GM12878 (cell line): ENCODE data around the gene WDHD1. TPM values are rescaled to one million over a fixed set of nuclear protein-coding genes. Genes with fewer than 3 reads are reported as not detected.

ENCODE experiments used
- ATAC-seq: fragments of 200-7000 bp; cut with Tn5 transposase; 3 replicates; pipeline ENCODE4 v1.9.1; 2020; ENCODE audit warnings: mild to moderate bottlenecking, moderate library complexity
- BruUV-seq: library from RNA; stranded (reverse); fragments of 400-500 nt; replicated peaks from 2 replicates; lab custom pipeline; 2021; lab: Mats Ljungman, UMichigan
- CTCF ChIA-PET: fragments of 300-600 bp; sonication (Branson Sonifier 250); formaldehyde crosslinking; extraction: SDS; loops from one replicate; lab custom pipeline; 2021; ENCODE audit warnings: inconsistent platforms; lab: Yijun Ruan, JAX
- POLR2A ChIA-PET: fragments of 350-600 bp; formaldehyde crosslinking; extraction: SDS; loops from one replicate; lab custom pipeline; 2021; ENCODE audit warnings: inconsistent platforms; lab: Charles Lee
- RAD21 ChIA-PET: fragments of 300-600 bp; sonication (Branson Sonifier 250); formaldehyde crosslinking; loops from one replicate; lab custom pipeline; 2023; ENCODE audit warnings: antibody characterized with exemption; ENCODE audit not compliant: unreplicated experiment; lab: Charles Lee
- SMC1A ChIA-PET: fragments of 300-600 bp; sonication (Branson Sonifier 250); formaldehyde crosslinking; loops from one replicate; lab custom pipeline; 2023; ENCODE audit not compliant: unreplicated experiment, uncharacterized antibody; lab: Charles Lee
- DNase-seq: peaks from one replicate; pipeline ENCODE4 v3.0.0-alpha.2; 2011; ENCODE audit warnings: low read depth, low spot score
- FAIRE-seq: peaks from 3 replicates; lab custom pipeline; 2011; peaks lifted over from hg19 to GRCh38; lab: Jason Lieb, UNC
- H2AFZ ChIP-seq: 2 replicates; pipeline ENCODE4 v1.6.0; 2011; ENCODE audit warnings: low read depth, low read length, control low read depth; ENCODE audit not compliant: control insufficient read depth
- H3K27ac ChIP-seq: 2 replicates; pipeline ENCODE4 v1.5.1; 2011; ENCODE audit warnings: control low read depth; ENCODE audit not compliant: control insufficient read depth, insufficient read depth
- H3K27me3 ChIP-seq, 2 experiments: replicated peaks in 1 of 2; 2 replicates each; pipeline versions ENCODE4 v1.6.0 to v1.6.1; 2011; ENCODE audit warnings: low read length in 1 of 2; ENCODE audit not compliant: control insufficient read depth in 2 of 2, insufficient read depth in 2 of 2
- H3K36me3 ChIP-seq, 2 experiments: 2 replicates each; pipeline ENCODE4 v1.5.1; 2011; ENCODE audit warnings: low read length in 1 of 2; ENCODE audit not compliant: control insufficient read depth in 2 of 2, insufficient read depth in 2 of 2
- H3K4me1 ChIP-seq: 2 replicates; pipeline ENCODE4 v1.6.1; 2011; ENCODE audit warnings: mild to moderate bottlenecking, low read length, moderate library complexity, mixed read lengths; ENCODE audit not compliant: control insufficient read depth, insufficient read depth
- H3K4me2 ChIP-seq: 2 replicates; pipeline ENCODE4 v1.6.0; 2011; ENCODE audit warnings: control low read depth; ENCODE audit not compliant: control insufficient read depth, insufficient read depth
- H3K4me3 ChIP-seq: fragments of 200-600 bp; sonication (generic); 2 replicates; pipeline ENCODE4 v1.5.1; 2016
- H3K79me2 ChIP-seq: 2 replicates; pipeline ENCODE4 v1.6.0; 2011; ENCODE audit warnings: low read length; ENCODE audit not compliant: control insufficient read depth, insufficient read depth
- H3K9ac ChIP-seq: 2 replicates; pipeline ENCODE4 v1.8.0; 2011; ENCODE audit warnings: low read length, control low read depth, mixed read lengths; ENCODE audit not compliant: control insufficient read depth, insufficient read depth
- H3K9me3 ChIP-seq: replicated peaks from 3 replicates; pipeline ENCODE4 v1.5.1; 2011; ENCODE audit warnings: mild to moderate bottlenecking, low read length; ENCODE audit not compliant: control insufficient read depth, insufficient read depth
- H4K20me1 ChIP-seq: 2 replicates; pipeline ENCODE4 v1.6.0; 2011; ENCODE audit not compliant: control insufficient read depth, insufficient read depth
- FOXM1 ChIP-seq: IDR thresholded peaks from 2 replicates; pipeline ENCODE4 v1.6.1; 2012; ENCODE audit warnings: low read depth, mild to moderate bottlenecking, inconsistent platforms, low read length, moderate library complexity
- GABPA ChIP-seq: IDR thresholded peaks from 2 replicates; pipeline ENCODE4 v1.6.1; 2014; ENCODE audit warnings: antibody characterized with exemption, low read depth, mild to moderate bottlenecking, inconsistent platforms
- WGBS: methylation state at CpG from one replicate; pipeline ENCODE4 v1.1.6; 2016; ENCODE audit warnings: low lambda C conversion rate; ENCODE audit not compliant: insufficient replicate concordance, insufficient coverage; ENCODE audit errors: missing lambda C conversion rate; 5-methylcytosine and 5-hydroxymethylcytosine counted together
- in situ Hi-C: fragments of 300-500 bp; cut with MboI; formaldehyde crosslinking; loops from 9 replicates; pipeline ENCODE4 v1.14.3; 2018; ENCODE audit warnings: mixed read lengths
- intact Hi-C: fragments of 100-400 bp; cut with micrococcal nuclease; formaldehyde crosslinking; loops from one replicate; pipeline ENCODE4 v1.14.2; 2022; ENCODE audit not compliant: unreplicated experiment
- polyA plus RNA-seq, 11 experiments: library from polyadenylated mRNA; depleted of rRNA in 4 of 11; unstranded in 6 of 11; stranded (reverse) in 5 of 11; fragments of >200 nt; fragmentation: Nextera tagmentation in 4 of 11; fragmentation: Illumina TruSeq in 1 of 11; extraction: Ambion mirVana in 4 of 11; extraction: Trizol in 1 of 11; gene quantifications; 1 replicate in 1 of 11; 2 replicates in 10 of 11; pipeline versions ENCODE4 v1.2.1 to v1.2.3, GENCODE V29; 2011 to 2016; ENCODE audit warnings: inconsistent platforms in 2 of 11, missing spikeins in 2 of 11, low read depth in 1 of 11
- total RNA-seq, 4 experiments: library from RNA; depleted of rRNA in 3 of 4; stranded (reverse); fragments of >200 nt in 3 of 4; fragmentation: Illumina TruSeq in 1 of 4; extraction: Trizol in 1 of 4; gene quantifications; 2 replicates each; pipeline versions ENCODE4 v1.2.1 to v1.2.3, GENCODE V29; 2013 to 2021
- TF ChIP-seq, protein P1 (sequence below), 3 experiments: IDR thresholded peaks in 2 of 3; conservative IDR thresholded peaks in 1 of 3; 2 replicates each; pipeline ENCODE4 v1.5.1; 2011; ENCODE audit warnings: low read depth in 3 of 3, low read length in 3 of 3, mild to moderate bottlenecking in 3 of 3, control low read depth in 2 of 3, moderate library complexity in 2 of 3, inconsistent platforms in 1 of 3, mixed read lengths in 1 of 3; ENCODE audit not compliant: control insufficient read depth in 2 of 3, insufficient read depth in 1 of 3; ENCODE audit errors: extremely low read depth in 1 of 3

WDHD1 gene
- total and polyA plus RNA-seq, 10 of the 15 experiments (the other 5 are each of a cell fraction or from before 2014, with no cell fraction given) = 11.3 to 50.5 (median 32.6) TPM

DNA sequence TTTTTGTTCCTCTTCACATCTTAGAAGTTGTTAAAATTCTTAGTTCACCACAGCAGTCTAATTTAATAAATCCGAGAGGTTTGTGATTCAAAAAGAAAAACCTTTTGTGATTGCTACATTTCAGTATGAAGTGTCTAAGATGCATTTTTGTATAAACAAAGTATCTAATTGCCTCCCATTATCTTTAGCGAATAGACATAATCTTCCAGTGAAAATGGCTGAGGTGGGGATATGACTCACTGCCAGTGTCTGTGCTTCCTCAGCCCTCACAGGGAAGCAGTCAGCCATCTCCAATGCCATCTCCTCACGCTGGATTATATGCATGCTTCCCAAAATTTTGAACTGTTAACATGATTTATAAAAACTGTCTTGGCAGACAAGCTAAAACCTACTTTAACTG is 131.9 kb downstream of the WDHD1 start:
- FAIRE-seq = no peak
- peak overlapping the region; percentile 10; the same call in 1 of the 2 replicates for H3K4me3 ChIP-seq
- ChIA-PET SMC1A (interaction anchor here (1.9 to 2.7 kb wide), 2 partner anchors 13 to 29 kb away, joined by 4 to 14 read pairs; no protein-coding TSS in a partner anchor), RAD21 (no interaction called here), CTCF (interaction anchor here (0.9 to 3.9 kb wide), 3 partner anchors 9 to 14 kb away, joined by 3 to 36 read pairs (median 3); no protein-coding TSS in a partner anchor), POLR2A (no interaction called here)
- H3K9me3 ChIP-seq = no peaks in the 10 kb centered on the region
- no peaks in the 10 kb centered on the region for H3K36me3 ChIP-seq
- no peak overlapping the region for H3K9ac ChIP-seq
- no peak overlapping the region for H2AFZ ChIP-seq
- no peak for ATAC-seq
- peak overlapping the region; percentile 15; the same call in 1 of the 2 replicates for H3K4me2 ChIP-seq
- no peak for DNase-seq
- H3K27ac ChIP-seq = no peak overlapping the region
- in situ Hi-C loops (no loop called here), intact Hi-C loops (loop anchor here (5.0 kb wide), 2 partner anchors 88 to 328 kb away; partner anchors contain the start of gene SAMD4A)
- WGBS = 19% methylated on average over 3 of the region's 3 CpGs
- H3K4me1 ChIP-seq = peaks cover 18% of the 10 kb centered on the region
- H4K20me1 ChIP-seq = no peaks in the 10 kb centered on the region
- no TSS peak for BruUV-seq
- no peaks in the 10 kb centered on the region for H3K27me3 ChIP-seq
- peaks cover 23% of the 10 kb centered on the region for H3K79me2 ChIP-seq
- no peak for TF ChIP-seq FOXM1
- TF ChIP-seq, protein P1, sequence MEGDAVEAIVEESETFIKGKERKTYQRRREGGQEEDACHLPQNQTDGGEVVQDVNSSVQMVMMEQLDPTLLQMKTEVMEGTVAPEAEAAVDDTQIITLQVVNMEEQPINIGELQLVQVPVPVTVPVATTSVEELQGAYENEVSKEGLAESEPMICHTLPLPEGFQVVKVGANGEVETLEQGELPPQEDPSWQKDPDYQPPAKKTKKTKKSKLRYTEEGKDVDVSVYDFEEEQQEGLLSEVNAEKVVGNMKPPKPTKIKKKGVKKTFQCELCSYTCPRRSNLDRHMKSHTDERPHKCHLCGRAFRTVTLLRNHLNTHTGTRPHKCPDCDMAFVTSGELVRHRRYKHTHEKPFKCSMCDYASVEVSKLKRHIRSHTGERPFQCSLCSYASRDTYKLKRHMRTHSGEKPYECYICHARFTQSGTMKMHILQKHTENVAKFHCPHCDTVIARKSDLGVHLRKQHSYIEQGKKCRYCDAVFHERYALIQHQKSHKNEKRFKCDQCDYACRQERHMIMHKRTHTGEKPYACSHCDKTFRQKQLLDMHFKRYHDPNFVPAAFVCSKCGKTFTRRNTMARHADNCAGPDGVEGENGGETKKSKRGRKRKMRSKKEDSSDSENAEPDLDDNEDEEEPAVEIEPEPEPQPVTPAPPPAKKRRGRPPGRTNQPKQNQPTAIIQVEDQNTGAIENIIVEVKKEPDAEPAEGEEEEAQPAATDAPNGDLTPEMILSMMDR (IDR thresholded peaks at IDR 0.05 in 2 of 3, conservative IDR thresholded peaks at IDR 0.05 in 1 of 3; ENCODE audit: control insufficient read depth in 2 of 3, extremely low read depth in 1 of 3, insufficient read depth in 1 of 3, low read depth in 3 of 3, low read length in 3 of 3) = no peak
- no peak for TF ChIP-seq GABPA
